HG03442 (cell line): Measurements from ENCODE around the gene SNAP29.

ENCODE experiments used
- ATAC-seq: cut with Tn5 transposase; IDR thresholded peaks from one replicate; pipeline ENCODE4 v1.9.1; 2021; ENCODE audit warnings: mild to moderate bottlenecking, moderate library complexity; ENCODE audit not compliant: unreplicated experiment

Gene SNAP29

GRCh38 chr22:20865875-20866445 is 7.2 kb downstream of the SNAP29 start:
- ATAC-seq = no peak

GRCh38 chr22:20866736-20867135 is 7.9 kb downstream of the SNAP29 start:
- no peak for ATAC-seq

- ATAC-seq = no peak
Observed at GRCh38 chr22:20867179-20868024, 8.6 kb downstream of the SNAP29 start.

DNA sequence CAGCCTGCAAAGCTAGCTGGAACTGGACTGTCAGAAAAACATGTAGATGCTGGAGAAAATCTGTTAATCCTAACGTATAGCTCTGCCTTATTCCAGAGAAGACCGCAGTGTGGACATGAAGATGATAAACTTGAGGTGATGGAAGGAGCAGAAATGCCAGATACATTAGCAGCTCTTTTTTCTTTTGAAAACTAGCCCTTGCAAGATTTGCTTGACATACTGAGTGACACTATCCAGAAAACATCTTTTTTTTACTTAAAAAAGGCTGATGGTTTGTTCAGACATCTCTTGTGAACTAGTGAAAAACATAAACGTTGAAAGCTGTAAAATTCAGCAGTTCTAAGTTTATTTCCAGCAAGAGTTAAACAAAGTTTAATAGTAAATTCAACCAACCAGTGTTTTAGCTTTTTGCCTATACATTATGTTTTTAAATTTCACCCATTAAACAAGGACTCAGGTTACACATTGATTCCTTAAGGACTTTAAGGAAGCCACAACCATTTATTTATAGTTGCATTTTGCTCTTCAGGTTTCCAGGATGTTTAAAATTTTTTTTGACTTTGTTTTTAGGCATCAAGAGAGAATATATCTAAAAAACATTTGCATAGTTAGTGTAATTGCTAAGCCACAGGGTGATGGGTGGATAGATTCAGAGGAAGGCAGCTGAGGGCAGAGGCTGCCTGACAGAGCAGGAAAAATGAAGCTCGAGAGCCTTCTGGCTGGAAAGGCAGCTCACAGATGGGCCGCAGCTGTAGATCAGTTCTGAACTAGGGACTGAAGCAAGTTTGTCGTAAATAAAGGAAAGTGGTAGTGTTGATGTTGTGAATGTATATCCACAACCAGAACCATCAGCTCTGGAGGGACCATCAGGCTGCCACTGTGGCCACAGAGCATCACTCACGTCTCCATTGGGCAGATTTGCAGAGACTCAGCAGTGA is 9.5 kb downstream of the SNAP29 start:
- no peak for ATAC-seq

DNA sequence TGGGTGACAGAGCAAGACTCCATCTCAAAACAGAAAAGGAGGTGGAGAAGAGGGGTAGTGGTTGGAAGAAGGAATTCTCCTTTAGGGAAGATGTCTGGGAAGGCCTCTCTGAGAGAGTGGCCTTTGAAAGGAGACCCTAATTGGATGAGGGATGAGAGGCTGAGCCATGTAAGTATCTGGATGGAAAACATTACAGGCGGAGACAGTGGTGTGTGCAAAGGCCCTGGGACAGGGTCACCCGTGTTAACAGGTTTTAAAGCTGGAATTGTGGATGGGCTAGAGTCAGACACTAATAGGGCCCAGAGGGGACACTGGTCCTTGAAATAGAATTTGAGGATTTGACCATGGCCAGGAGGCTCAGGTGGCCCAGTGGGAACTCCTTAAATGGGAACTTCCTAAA is 10.4 kb downstream of the SNAP29 start:
- no peak for ATAC-seq

GRCh38 chr22:20873214-20873613 is 14.4 kb downstream of the SNAP29 start:
- no peak for ATAC-seq

GRCh38 chr22:20875296-20875695 is 16.5 kb downstream of the SNAP29 start:
- no peak for ATAC-seq

- no peak for ATAC-seq
Observed at GRCh38 chr22:20877715-20878114, 18.9 kb downstream of the SNAP29 start.

DNA sequence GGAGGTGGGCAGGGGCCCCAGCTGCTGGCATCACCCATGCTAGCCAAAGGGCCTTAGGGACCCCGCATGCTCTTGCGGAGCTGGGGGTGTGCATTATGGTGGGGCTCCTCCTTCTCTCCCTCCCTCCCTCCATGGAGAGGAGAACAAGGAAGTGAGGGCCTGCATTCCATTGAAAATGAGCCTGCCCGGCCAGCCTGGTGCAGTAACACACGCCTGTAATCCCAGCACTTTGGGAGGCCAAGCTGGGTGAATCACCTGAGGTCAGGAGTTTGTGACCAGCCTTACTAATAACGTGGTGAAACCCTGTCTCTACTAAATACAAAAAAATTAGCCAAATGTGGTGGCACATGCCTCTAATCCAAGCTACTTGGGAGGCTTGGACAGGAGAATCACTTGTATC is 22.4 kb downstream of the SNAP29 start:
- no peak for ATAC-seq

GRCh38 chr22:20881869-20882815 is 23.3 kb downstream of the SNAP29 start:
- ATAC-seq = no peak

DNA sequence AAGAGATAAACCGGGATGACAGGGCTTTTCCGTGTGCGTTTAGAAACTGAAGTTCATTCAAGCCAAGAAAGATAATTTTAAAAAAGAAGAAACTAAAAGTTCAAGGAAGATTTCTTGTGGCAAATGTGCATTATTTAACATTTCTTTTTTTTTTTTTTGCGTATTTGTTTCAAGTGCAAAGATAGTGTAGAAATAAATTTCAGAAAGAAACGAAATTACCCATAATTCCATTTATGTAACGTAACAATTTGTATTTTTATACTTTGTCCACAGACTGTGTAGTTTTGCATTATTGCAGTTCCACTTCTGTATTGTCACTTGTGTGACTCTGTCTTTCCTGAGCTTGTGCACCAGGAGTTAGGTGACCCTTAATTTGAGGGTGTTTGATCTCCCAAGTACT is 24.0 kb downstream of the SNAP29 start:
- no peak for ATAC-seq

DNA sequence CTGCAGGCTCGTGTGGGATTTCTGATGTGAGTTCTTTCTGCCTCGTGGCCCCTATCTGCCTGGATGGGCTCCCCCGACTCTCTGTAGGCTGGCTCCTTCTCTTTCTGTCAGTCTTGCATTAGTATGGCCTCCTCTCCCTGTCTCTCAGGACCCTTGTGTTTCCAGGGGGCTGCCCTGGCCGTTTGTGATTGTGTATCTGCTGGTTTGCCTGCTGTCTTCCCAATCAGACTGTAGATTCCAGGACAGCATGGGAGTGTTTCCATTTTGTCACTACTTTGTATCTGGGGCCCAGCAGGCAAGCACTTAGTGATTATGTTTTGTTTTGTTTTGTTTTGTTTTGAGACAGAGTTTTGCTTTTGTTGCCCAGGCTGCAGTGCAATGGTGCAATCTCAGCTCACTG is 25.6 kb downstream of the SNAP29 start:
- no peak for ATAC-seq

- no peak for ATAC-seq
Observed at GRCh38 chr22:20885017-20885556, 26.3 kb downstream of the SNAP29 start.

DNA sequence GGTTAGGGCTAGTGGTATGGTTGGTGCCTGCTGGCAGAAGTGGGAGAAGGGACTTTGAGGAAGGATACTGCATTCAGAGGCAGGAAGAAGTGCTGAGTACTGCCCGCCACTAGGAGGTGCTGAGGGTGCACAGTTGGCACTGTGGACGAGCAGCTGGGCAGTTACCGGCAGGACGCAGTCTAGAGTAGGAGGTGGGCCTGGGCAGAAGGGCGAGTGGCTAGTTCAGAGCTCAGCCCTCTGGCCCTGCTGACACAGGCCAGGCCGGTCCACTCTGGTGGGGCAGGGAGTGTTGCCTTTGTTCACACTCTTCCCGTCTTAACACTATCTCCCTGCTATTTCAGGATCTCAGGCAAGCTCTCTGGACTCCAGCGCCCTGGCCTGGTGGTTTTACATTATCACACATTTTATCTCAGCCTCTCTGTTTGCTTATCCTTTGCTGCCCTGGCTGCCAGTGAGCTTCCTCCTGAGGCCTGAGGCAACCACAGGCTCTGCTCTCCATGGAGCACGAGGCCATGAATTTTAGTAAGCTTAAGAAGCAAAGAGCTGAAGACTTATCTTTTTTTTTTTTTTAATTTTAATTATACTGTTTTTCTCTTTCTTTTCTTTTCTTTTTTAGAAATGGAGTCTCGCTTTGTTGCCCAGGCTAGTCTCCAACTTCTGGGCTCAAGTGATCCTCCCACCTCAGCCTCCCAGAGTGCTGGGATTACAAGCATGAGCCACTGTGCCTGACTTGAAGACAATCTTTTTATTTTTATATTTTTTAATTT is 26.9 kb downstream of the SNAP29 start:
- ATAC-seq = no peak

GRCh38 chr22:20887375-20887774 is 28.6 kb downstream of the SNAP29 start:
- no peak for ATAC-seq

- ATAC-seq = no peak
Observed at GRCh38 chr22:20889025-20889704, 30.4 kb downstream of the SNAP29 start.

- ATAC-seq = no peak
Observed at GRCh38 chr22:20889904-20890540, 31.2 kb downstream of the SNAP29 start.

DNA sequence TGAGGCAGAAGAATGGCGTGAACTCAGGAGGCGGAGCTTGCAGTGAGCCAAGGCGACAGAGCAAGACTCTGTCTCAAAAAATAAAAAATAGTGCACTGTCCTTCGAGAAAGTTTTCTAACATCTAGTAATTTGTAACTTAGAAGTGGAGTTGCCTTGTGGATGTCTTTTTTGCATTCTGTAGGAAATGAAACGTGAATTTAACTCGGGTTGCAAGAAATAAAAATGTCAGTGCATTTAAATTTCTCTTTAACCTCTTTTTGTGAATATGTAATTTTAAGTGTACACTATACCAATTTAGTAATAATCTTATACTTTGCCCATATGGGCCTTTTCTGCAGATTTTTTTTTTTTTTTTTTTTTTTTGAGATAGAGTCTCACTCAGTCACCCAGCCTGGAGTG is 32.2 kb downstream of the SNAP29 start:
- no peak for ATAC-seq
